HEK293T (cell line): Measurements from ENCODE around the gene RETSAT.

ENCODE experiments used
- CTCF ChIA-PET: fragments of 350-600 bp; formaldehyde crosslinking; extraction: SDS; loops from one replicate; lab custom pipeline; 2021; ENCODE audit warnings: antibody characterized with exemption, inconsistent platforms; lab: Yijun Ruan, JAX
- POLR2A ChIA-PET: fragments of 350-600 bp; formaldehyde crosslinking; extraction: SDS; loops from one replicate; lab custom pipeline; 2020; ENCODE audit warnings: antibody characterized with exemption, inconsistent platforms; lab: Yijun Ruan, JAX
- DNase-seq: peaks from one replicate; pipeline ENCODE4 v3.0.0; 2012; ENCODE audit warnings: mixed read lengths; ENCODE audit errors: extremely low spot score
- ARNT ChIP-seq: fragments of 450-650 bp; IDR thresholded peaks from 2 replicates; pipeline ENCODE4 v1.6.1; 2017; ENCODE audit warnings: mild to moderate bottlenecking
- BHLHE40 ChIP-seq: fragments of 450-650 bp; IDR thresholded peaks from 2 replicates; pipeline ENCODE4 v1.6.1; 2016; ENCODE audit warnings: mild to moderate bottlenecking, moderate library complexity, borderline replicate concordance
- CTBP1 ChIP-seq: fragments of 450-650 bp; IDR thresholded peaks from 2 replicates; pipeline ENCODE4 v1.6.1; 2016; ENCODE audit warnings: borderline replicate concordance
- ELF4 ChIP-seq: fragments of 450-650 bp; IDR thresholded peaks from 2 replicates; pipeline ENCODE4 v1.6.1; 2017; ENCODE audit warnings: antibody characterized with exemption
- FOXA1 ChIP-seq: fragments of 450-650 bp; IDR thresholded peaks from 2 replicates; pipeline ENCODE4 v1.6.1; 2016; ENCODE audit warnings: mild to moderate bottlenecking
- FOXK2 ChIP-seq: fragments of 450-650 bp; IDR thresholded peaks from 2 replicates; pipeline ENCODE4 v1.6.1; 2016; ENCODE audit warnings: mild to moderate bottlenecking
- FOXM1 ChIP-seq: fragments of 450-650 bp; IDR thresholded peaks from 2 replicates; pipeline ENCODE4 v1.6.1; 2017; ENCODE audit warnings: mild to moderate bottlenecking, borderline replicate concordance
- HDGF ChIP-seq: fragments of 450-650 bp; IDR thresholded peaks from 2 replicates; pipeline ENCODE4 v1.6.1; 2017; ENCODE audit warnings: antibody characterized with exemption, borderline replicate concordance
- L3MBTL2 ChIP-seq: fragments of 450-650 bp; conservative IDR thresholded peaks from 2 replicates; pipeline ENCODE4 v1.6.1; 2016; ENCODE audit warnings: mild to moderate bottlenecking
- LEF1 ChIP-seq: fragments of 450-650 bp; IDR thresholded peaks from 2 replicates; pipeline ENCODE4 v1.6.1; 2017; ENCODE audit warnings: mild to moderate bottlenecking, borderline replicate concordance
- NFRKB ChIP-seq: fragments of 450-650 bp; IDR thresholded peaks from 2 replicates; pipeline ENCODE4 v1.6.1; 2016; ENCODE audit warnings: mild to moderate bottlenecking, moderate library complexity
- PKNOX1 ChIP-seq: fragments of 450-650 bp; IDR thresholded peaks from 2 replicates; pipeline ENCODE4 v1.6.1; 2016
- SP1 ChIP-seq: fragments of 450-650 bp; IDR thresholded peaks from 2 replicates; pipeline ENCODE4 v1.6.1; 2017
- SUZ12 ChIP-seq: fragments of 450-650 bp; IDR thresholded peaks from 2 replicates; pipeline ENCODE4 v1.6.1; 2016; ENCODE audit warnings: mild to moderate bottlenecking
- TARDBP ChIP-seq: fragments of 450-650 bp; IDR thresholded peaks from 2 replicates; pipeline ENCODE4 v1.6.1; 2016
- ZNF384 ChIP-seq: fragments of 450-650 bp; IDR thresholded peaks from 2 replicates; pipeline ENCODE4 v1.6.1; 2016

RETSAT gene

GRCh38 chr2:85354286-85355072 is at the start of gene RETSAT, which contains the start of gene ELMOD3:
Gene RETSAT, minus strand, starts transcription at chr2:85354528. Its CDS starts 21 bp downstream, at chr2:85354507.
Gene ELMOD3, plus strand, starts transcription at chr2:85354769. Its CDS starts 2,430 bp downstream, at chr2:85357199.
- CTCF ChIA-PET, result interaction anchor here (1.1 to 1.3 kb wide), 2 partner anchors 36 to 54 kb away, joined by 3 read pairs; no protein-coding TSS in a partner anchor
- DNase-seq, result peak; percentile 97
- POLR2A ChIA-PET, result interaction anchor here (0.6 to 2.6 kb wide), 17 partner anchors 9 to 184 kb away, joined by 3 to 23 read pairs (median 5); partner anchors contain the start of genes MAT2A, SH2D6 and TGOLN2
- TF ChIP-seq ELF4, result peak; percentile 61
- no peak for TF ChIP-seq ARNT
- TF ChIP-seq BHLHE40, result no peak
- TF ChIP-seq FOXK2, result no peak
- peak; percentile 34; the same call in 1 of the 2 replicates for TF ChIP-seq PKNOX1

- POLR2A ChIA-PET, result no interaction called here
- CTCF ChIA-PET, result no interaction called here
- TF ChIP-seq FOXK2, result no peak
- no peak for TF ChIP-seq ARNT
- no peak for TF ChIP-seq L3MBTL2
- TF ChIP-seq BHLHE40, result no peak
- TF ChIP-seq FOXA1, result no peak
- TF ChIP-seq PKNOX1, result no peak
- TF ChIP-seq SUZ12, result no peak
- TF ChIP-seq SP1, result no peak
- TF ChIP-seq TARDBP, result no peak
- no peak for TF ChIP-seq NFRKB
- no peak for TF ChIP-seq CTBP1
- no peak for TF ChIP-seq FOXM1
- no peak for TF ChIP-seq LEF1
- no peak for TF ChIP-seq ZNF384
- no peak for TF ChIP-seq HDGF
- TF ChIP-seq ELF4, result no peak
- no peak for DNase-seq
These were observed 47.5 kb upstream of the RETSAT start for GRCh38 chr2:85401844-85402243.

GRCh38 chr2:85401464-85401805 is 47.1 kb upstream of the RETSAT start:
- DNase-seq, result no peak
- no peak for TF ChIP-seq CTBP1
- TF ChIP-seq SP1, result no peak
- ChIA-PET CTCF (no interaction called here), POLR2A (no interaction called here)

- DNase-seq, result no peak
- no peak for TF ChIP-seq ARNT
- TF ChIP-seq SP1, result no peak
- TF ChIP-seq BHLHE40, result no peak
- no peak for TF ChIP-seq LEF1
- TF ChIP-seq ELF4, result no peak
- no peak for TF ChIP-seq L3MBTL2
- CTCF ChIA-PET, result no interaction called here
- POLR2A ChIA-PET, result interaction anchor here (1.4 kb wide), 1 partner anchor 17 kb away, joined by 6 read pairs; the partner anchor contains the start of gene SH2D6
These were observed 46.5 kb upstream of the RETSAT start for GRCh38 chr2:85400541-85401463.

GRCh38 chr2:85400023-85400422 is 45.7 kb upstream of the RETSAT start:
- DNase-seq, result no peak
- ChIA-PET POLR2A (interaction anchor here (1.4 kb wide), 1 partner anchor 18 kb away, joined by 6 read pairs; the partner anchor contains the start of gene SH2D6), CTCF (no interaction called here)
- TF ChIP-seq ELF4 (no peak), SP1 (no peak), L3MBTL2 (no peak), ARNT (no peak), HDGF (no peak), BHLHE40 (no peak), FOXM1 (no peak), LEF1 (no peak), CTBP1 (no peak), NFRKB (no peak), ZNF384 (no peak), TARDBP (no peak), SUZ12 (no peak), FOXA1 (no peak), PKNOX1 (no peak), FOXK2 (no peak)

- ChIA-PET POLR2A (no interaction called here), CTCF (no interaction called here)
- no peak for DNase-seq
- TF ChIP-seq SUZ12 (no peak), TARDBP (no peak)
These were observed 44.8 kb upstream of the RETSAT start for GRCh38 chr2:85399183-85399455.
